HG03354 (cell line): Measurements from ENCODE around the gene EPB41L2.

Experiments used
- ATAC-seq: cut with Tn5 transposase; IDR thresholded peaks from one replicate; pipeline ENCODE4 v1.9.1; 2021; ENCODE audit warnings: mild to moderate bottlenecking; ENCODE audit not compliant: unreplicated experiment, poor library complexity, severe bottlenecking

The EPB41L2 gene

GRCh38 chr6:130893766-130894165, 169.3 kb downstream of the EPB41L2 start:
- no peak for ATAC-seq

GRCh38 chr6:130893277-130893676, 169.8 kb downstream of the EPB41L2 start:
- no peak for ATAC-seq

- ATAC-seq: no peak
Measured at GRCh38 chr6:130890521-130890971, 172.5 kb downstream of the EPB41L2 start.

- ATAC-seq: no peak
Measured at GRCh38 chr6:130889423-130889822, 173.6 kb downstream of the EPB41L2 start.

GRCh38 chr6:130888246-130888645, 174.8 kb downstream of the EPB41L2 start:
- no peak for ATAC-seq

GRCh38 chr6:130886966-130887365, 176.1 kb downstream of the EPB41L2 start:
- no peak for ATAC-seq

GRCh38 chr6:130885392-130886192, 177.5 kb downstream of the EPB41L2 start:
- peak; percentile 96 for ATAC-seq

GRCh38 chr6:130882370-130882769, 180.7 kb downstream of the EPB41L2 start:
- no peak for ATAC-seq

GRCh38 chr6:130879826-130880225, 183.2 kb downstream of the EPB41L2 start:
- no peak for ATAC-seq

- no peak for ATAC-seq
Measured at GRCh38 chr6:130873746-130874145, 189.3 kb downstream of the EPB41L2 start.

- ATAC-seq: peak; percentile 78
Measured at GRCh38 chr6:130872250-130873095, 190.6 kb downstream of the EPB41L2 start.

GRCh38 chr6:130870179-130870880, 192.7 kb downstream of the EPB41L2 start:
- no peak for ATAC-seq

- no peak for ATAC-seq
Measured at GRCh38 chr6:130869681-130870080, 193.4 kb downstream of the EPB41L2 start.

GRCh38 chr6:130865793-130866192, 197.3 kb downstream of the EPB41L2 start:
- ATAC-seq: no peak

- no peak for ATAC-seq
Measured at GRCh38 chr6:130864344-130864743, 198.7 kb downstream of the EPB41L2 start.

GRCh38 chr6:130863415-130864230, 199.4 kb downstream of the EPB41L2 start:
- ATAC-seq: no peak

GRCh38 chr6:130862370-130862769, 200.7 kb downstream of the EPB41L2 start:
- ATAC-seq: no peak

- no peak for ATAC-seq
Measured at GRCh38 chr6:130859161-130859867, 203.7 kb downstream of the EPB41L2 start.
